HEK293 (cell line): ENCODE data around the gene ERVK3-1.
A peak's percentile ranks its signal among the peaks of the same experiment; 100 is the strongest.

ENCODE experiments used
- GLIS1 ChIP-seq: fragments of 450-650 bp; formaldehyde crosslinking; IDR thresholded peaks from 2 replicates; pipeline ENCODE4 v1.5.1; 2016; ENCODE audit warnings: missing biosample characterization, missing genetic modification characterization
- HOXA7 ChIP-seq: sonication (generic); formaldehyde crosslinking; IDR thresholded peaks from 2 replicates; pipeline ENCODE4 v1.8.1; 2022; ENCODE audit warnings: missing genetic modification reagents, borderline replicate concordance
- KLF16 ChIP-seq: fragments of 450-650 bp; formaldehyde crosslinking; IDR thresholded peaks from 2 replicates; pipeline ENCODE4 v1.5.1; 2017; ENCODE audit warnings: missing biosample characterization, missing genetic modification characterization
- KLF9 ChIP-seq: fragments of 450-650 bp; formaldehyde crosslinking; IDR thresholded peaks from 2 replicates; pipeline ENCODE4 v1.5.1; 2016; ENCODE audit warnings: missing biosample characterization, missing genetic modification characterization, low read depth
- OVOL3 ChIP-seq: fragments of 450-650 bp; formaldehyde crosslinking; IDR thresholded peaks from 2 replicates; pipeline ENCODE4 v1.5.1; 2016; ENCODE audit warnings: missing biosample characterization, missing genetic modification characterization
- PRDM1 ChIP-seq: fragments of 450-650 bp; formaldehyde crosslinking; IDR thresholded peaks from 2 replicates; pipeline ENCODE4; 2016; ENCODE audit warnings: missing biosample characterization, missing genetic modification characterization
- PRDM4 ChIP-seq: fragments of 450-650 bp; formaldehyde crosslinking; IDR thresholded peaks from 2 replicates; pipeline ENCODE4 v1.5.1; 2017; ENCODE audit warnings: missing biosample characterization, missing genetic modification characterization
- REPIN1 ChIP-seq: fragments of 450-650 bp; formaldehyde crosslinking; IDR thresholded peaks from 2 replicates; pipeline ENCODE4 v1.5.1; 2017; ENCODE audit warnings: missing biosample characterization, missing genetic modification characterization, low read depth
- SCRT2 ChIP-seq: fragments of 450-650 bp; formaldehyde crosslinking; IDR thresholded peaks from 2 replicates; pipeline ENCODE4 v1.5.1; 2016; ENCODE audit warnings: missing biosample characterization, missing genetic modification characterization
- YY1 ChIP-seq: fragments of 450-650 bp; formaldehyde crosslinking; IDR thresholded peaks from 2 replicates; pipeline ENCODE4 v1.5.1; 2018; ENCODE audit warnings: missing biosample characterization, missing genetic modification characterization
- ZBTB26 ChIP-seq: fragments of 450-650 bp; formaldehyde crosslinking; optimal IDR thresholded peaks from 2 replicates; pipeline ENCODE3; 2016; ENCODE audit warnings: missing biosample characterization, mild to moderate bottlenecking, missing genetic modification characterization
- ZFHX2 ChIP-seq: fragments of 450-650 bp; formaldehyde crosslinking; conservative IDR thresholded peaks from 2 replicates; pipeline ENCODE4 v1.5.1; 2016; ENCODE audit warnings: missing biosample characterization, missing genetic modification characterization
- ZNF10 ChIP-seq: fragments of 450-650 bp; formaldehyde crosslinking; IDR thresholded peaks from 2 replicates; pipeline ENCODE4 v1.5.1; 2017; ENCODE audit warnings: missing biosample characterization, missing genetic modification characterization
- ZNF114 ChIP-seq: fragments of 450-650 bp; formaldehyde crosslinking; IDR thresholded peaks from 2 replicates; pipeline ENCODE4 v1.5.0; 2017; ENCODE audit warnings: missing biosample characterization, missing genetic modification characterization
- ZNF133 ChIP-seq: fragments of 450-650 bp; formaldehyde crosslinking; IDR thresholded peaks from 2 replicates; pipeline ENCODE4 v1.5.1; 2016; ENCODE audit warnings: missing biosample characterization, missing genetic modification characterization
- ZNF24 ChIP-seq: fragments of 450-650 bp; formaldehyde crosslinking; IDR thresholded peaks from 2 replicates; pipeline ENCODE4 v1.5.1; 2016; ENCODE audit warnings: missing biosample characterization, missing genetic modification characterization
- ZNF324 ChIP-seq: fragments of 450-650 bp; formaldehyde crosslinking; IDR thresholded peaks from 2 replicates; pipeline ENCODE4 v1.5.1; 2016; ENCODE audit warnings: missing biosample characterization, missing genetic modification characterization
- ZNF341 ChIP-seq: fragments of 450-650 bp; formaldehyde crosslinking; IDR thresholded peaks from 2 replicates; pipeline ENCODE4; 2016; ENCODE audit warnings: low read depth, missing biosample characterization, missing genetic modification characterization
- ZNF366 ChIP-seq: fragments of 450-650 bp; formaldehyde crosslinking; conservative IDR thresholded peaks from 2 replicates; pipeline ENCODE4 v1.5.1; 2016; ENCODE audit warnings: missing biosample characterization, missing genetic modification characterization
- ZNF394 ChIP-seq: fragments of 450-650 bp; formaldehyde crosslinking; IDR thresholded peaks from 2 replicates; pipeline ENCODE4 v1.5.1; 2016; ENCODE audit warnings: missing biosample characterization, missing genetic modification characterization, mild to moderate bottlenecking, moderate library complexity, borderline replicate concordance
- ZNF501 ChIP-seq: fragments of 450-650 bp; formaldehyde crosslinking; IDR thresholded peaks from 2 replicates; pipeline ENCODE4 v1.5.1; 2016; ENCODE audit warnings: missing biosample characterization, missing genetic modification characterization
- ZNF518A ChIP-seq: fragments of 450-650 bp; formaldehyde crosslinking; conservative IDR thresholded peaks from 2 replicates; pipeline ENCODE4 v1.5.1; 2016; ENCODE audit warnings: low read depth, missing biosample characterization, missing genetic modification characterization
- ZNF555 ChIP-seq: fragments of 450-650 bp; formaldehyde crosslinking; conservative IDR thresholded peaks from 2 replicates; pipeline ENCODE4 v1.5.1; 2017; ENCODE audit warnings: missing biosample characterization, mild to moderate bottlenecking, missing genetic modification characterization, inconsistent platforms
- ZNF596 ChIP-seq: fragments of 450-650 bp; IDR thresholded peaks from 2 replicates; pipeline ENCODE4 v1.5.0; 2018; ENCODE audit warnings: missing biosample characterization, mild to moderate bottlenecking, missing genetic modification characterization, moderate library complexity
- ZNF626 ChIP-seq: fragments of 450-650 bp; sonication (Bioruptor Pico); formaldehyde crosslinking; IDR thresholded peaks from 2 replicates; pipeline ENCODE4 v1.5.1; 2018; ENCODE audit warnings: missing biosample characterization, missing genetic modification characterization, inconsistent platforms
- ZNF629 ChIP-seq: fragments of 450-650 bp; formaldehyde crosslinking; IDR thresholded peaks from 2 replicates; pipeline ENCODE4 v1.5.1; 2017; ENCODE audit warnings: missing biosample characterization, missing genetic modification characterization
- ZNF639 ChIP-seq: fragments of 450-650 bp; formaldehyde crosslinking; IDR thresholded peaks from 2 replicates; pipeline ENCODE4 v1.5.1; 2016; ENCODE audit warnings: missing biosample characterization, missing genetic modification characterization
- ZNF664 ChIP-seq: fragments of 450-650 bp; formaldehyde crosslinking; IDR thresholded peaks from 2 replicates; pipeline ENCODE4 v1.5.1; 2016; ENCODE audit warnings: missing biosample characterization, missing genetic modification characterization
- ZNF768 ChIP-seq: fragments of 450-650 bp; formaldehyde crosslinking; IDR thresholded peaks from 2 replicates; pipeline ENCODE4 v1.5.1; 2018; ENCODE audit warnings: missing biosample characterization, mild to moderate bottlenecking, missing genetic modification characterization
- ZNF791 ChIP-seq: fragments of 450-650 bp; formaldehyde crosslinking; IDR thresholded peaks from 2 replicates; pipeline ENCODE4 v1.5.1; 2016; ENCODE audit warnings: missing biosample characterization, missing genetic modification characterization
- ZSCAN30 ChIP-seq: fragments of 450-650 bp; IDR thresholded peaks from 2 replicates; pipeline ENCODE4 v1.5.1; 2018; ENCODE audit warnings: missing biosample characterization, mild to moderate bottlenecking, missing genetic modification characterization, moderate library complexity

The ERVK3-1 gene

GRCh38 chr19:58326914-58327726, 21.9 kb downstream of the ERVK3-1 start, which contains the start of gene ZSCAN22 (continued):
- TF ChIP-seq GLIS1 (tag by site-specific recombination) (no peak; the same call in 1 of the 2 replicates), ZNF596 (tag by site-specific recombination) (no peak), YY1 (tag by site-specific recombination) (peak; percentile 78; the same call in 1 of the 2 replicates), ZNF791 (tag by site-specific recombination) (no peak), ZNF10 (tag by site-specific recombination) (peak; percentile 87), ZFHX2 (tag by site-specific recombination) (peak; percentile 48; the same call in 1 of the 2 replicates), PRDM4 (peak; percentile 45; the same call in 1 of the 2 replicates), ZNF366 (tag by site-specific recombination) (peak; percentile 71), HOXA7 (CRISPR knock-in tag) (no peak), ZNF629 (peak; percentile 68), ZNF394 (tag by site-specific recombination) (peak; percentile 69; the same call in 1 of the 2 replicates), ZNF768 (tag by site-specific recombination) (peak; percentile 65; the same call in 1 of the 2 replicates), KLF9 (tag by site-specific recombination) (peak; percentile 72), ZSCAN30 (tag by site-specific recombination) (peak; percentile 96; the same call in 1 of the 2 replicates), OVOL3 (tag by site-specific recombination) (peak; percentile 88), ZNF501 (tag by site-specific recombination) (peak; percentile 99), REPIN1 (tag by site-specific recombination) (peak; percentile 98), ZNF341 (tag by site-specific recombination) (peak; percentile 79), ZNF626 (no peak), ZNF639 (tag by site-specific recombination) (no peak), ZNF555 (tag by site-specific recombination) (no peak), ZNF133 (tag by site-specific recombination) (peak; percentile 50; the same call in 1 of the 2 replicates), SCRT2 (tag by site-specific recombination) (no peak; the same call in 1 of the 2 replicates), ZBTB26 (tag by site-specific recombination) (peak; percentile 93), ZNF518A (tag by site-specific recombination) (peak; percentile 48; the same call in 1 of the 2 replicates), ZNF114 (tag by site-specific recombination) (no peak), PRDM1 (tag by site-specific recombination) (no peak), ZNF24 (tag by site-specific recombination) (peak; percentile 88), KLF16 (tag by site-specific recombination) (peak; percentile 99), ZNF324 (peak; percentile 94), ZNF664 (peak; percentile 39; the same call in 1 of the 2 replicates)
